Neural crest cell (in vitro differentiated cells): ENCODE measurements around the gene ACP7. TPM values are rescaled to one million over a fixed set of nuclear protein-coding genes. Genes with fewer than 3 reads are reported as not detected.
"Not testable (repeated sequence)": the region's sequence is repeated elsewhere in the genome, so short reads cannot be mapped to it uniquely, and the experiment has no call there.

Experiments
- DNase-seq: peaks from one replicate; pipeline ENCODE4 v3.0.0; 2021; ENCODE audit warnings: low read depth, mixed read lengths, low spot score
- H3K27ac Mint-ChIP-seq: one replicate; pipeline ENCODE4 v1.8.0; 2021; ENCODE audit warnings: mild to moderate bottlenecking, mixed read lengths; ENCODE audit not compliant: unreplicated experiment
- H3K27me3 Mint-ChIP-seq: 2 replicates; pipeline ENCODE4 v1.8.0; 2021; ENCODE audit warnings: low read depth, mild to moderate bottlenecking, mixed read lengths
- H3K36me3 Mint-ChIP-seq: 2 replicates; pipeline ENCODE4 v1.8.0; 2021; ENCODE audit warnings: low read depth, mild to moderate bottlenecking, mixed read lengths
- H3K4me1 Mint-ChIP-seq: 2 replicates; pipeline ENCODE4 v1.8.0; 2021; ENCODE audit warnings: mixed read lengths
- H3K4me3 Mint-ChIP-seq: one replicate; pipeline ENCODE4 v1.8.0; 2021; ENCODE audit warnings: mild to moderate bottlenecking, mixed read lengths
- H3K9me3 Mint-ChIP-seq: 2 replicates; pipeline ENCODE4 v1.8.0; 2021; ENCODE audit warnings: mixed read lengths
- CTCF ChIP-seq: fragments of 200-600 bp; sonication (generic); conservative IDR thresholded peaks from 2 replicates; pipeline ENCODE4 v1.5.0; 2021; ENCODE audit warnings: antibody characterized with exemption, mild to moderate bottlenecking
- total RNA-seq: library from RNA; stranded (reverse); gene quantifications from 2 replicates; pipeline ENCODE4 v1.2.1, GENCODE V29; 2021

The ACP7 gene
- total RNA-seq, 1 donor from 2014 or later = not detected

DNA sequence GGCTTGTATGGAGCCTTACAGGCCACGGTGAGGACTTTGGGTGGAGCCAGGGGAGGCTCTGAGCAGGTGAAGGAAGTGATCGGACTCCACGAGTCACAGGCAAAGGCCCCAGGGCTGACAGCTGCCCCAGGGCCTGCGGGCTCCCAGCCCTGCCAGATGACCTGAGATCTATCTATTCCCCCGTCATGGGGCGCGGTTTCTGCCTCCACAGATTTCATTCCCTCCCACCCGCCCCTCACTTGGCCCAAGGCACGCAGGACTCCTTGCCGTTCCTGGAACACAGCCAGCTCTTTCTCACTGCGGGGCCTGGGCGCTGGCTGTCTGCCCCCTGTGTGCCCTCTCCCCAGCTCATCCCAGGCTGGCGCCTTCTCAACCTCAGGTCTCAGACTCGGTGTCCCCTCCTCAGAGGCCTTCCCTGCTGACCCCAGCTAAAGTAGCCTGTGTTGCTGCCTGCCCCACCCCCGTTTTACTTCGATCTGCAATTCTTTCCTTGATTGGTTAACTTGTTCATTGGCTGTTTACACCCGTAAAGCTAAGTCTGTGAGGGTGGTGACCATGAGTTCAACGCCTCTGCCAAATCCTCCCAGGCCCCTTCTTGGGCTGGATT lies 27.5 kb downstream of the ACP7 start:
- H3K27ac Mint-ChIP-seq = no peak overlapping the region
- H3K4me1 Mint-ChIP-seq = no peaks in the 10 kb centered on the region
- no peaks in the 10 kb centered on the region for H3K36me3 Mint-ChIP-seq
- H3K9me3 Mint-ChIP-seq = no peaks in the 10 kb centered on the region
- DNase-seq = no peak
- no peak for TF ChIP-seq CTCF
- H3K4me3 Mint-ChIP-seq = no peak overlapping the region
- H3K27me3 Mint-ChIP-seq = peaks cover 6% of the 10 kb centered on the region

DNA sequence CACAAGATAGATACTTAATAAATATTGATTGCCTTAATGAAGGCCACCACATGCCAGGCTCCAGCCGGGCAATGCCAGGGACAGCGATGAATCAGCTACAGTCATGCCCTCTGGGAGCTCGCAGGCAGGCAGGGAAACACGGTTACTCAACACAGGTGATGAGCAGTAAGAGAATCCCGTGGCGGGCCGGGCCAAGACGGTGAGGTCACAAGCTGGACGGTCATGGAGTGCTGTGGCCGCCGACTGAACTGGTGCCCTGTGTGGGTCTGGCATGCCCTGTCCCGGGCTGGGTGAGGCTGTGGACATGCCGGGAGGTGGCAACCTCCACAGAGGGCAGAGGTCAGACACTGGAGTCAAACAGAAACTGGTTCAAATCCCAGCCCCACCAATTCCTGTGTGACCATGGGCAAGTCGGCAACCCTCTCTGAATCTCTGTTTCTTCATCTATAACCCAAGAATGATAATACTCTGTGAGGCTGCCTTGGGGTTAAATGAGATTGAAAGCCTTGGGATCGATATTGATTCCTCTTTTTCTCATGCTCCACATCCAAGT lies 28.2 kb downstream of the ACP7 start:
- no peaks in the 10 kb centered on the region for H3K36me3 Mint-ChIP-seq
- DNase-seq = no peak
- no peaks in the 10 kb centered on the region for H3K4me1 Mint-ChIP-seq
- no peak for TF ChIP-seq CTCF
- no peak overlapping the region for H3K27ac Mint-ChIP-seq
- peaks cover 6% of the 10 kb centered on the region for H3K27me3 Mint-ChIP-seq
- no peaks in the 10 kb centered on the region for H3K9me3 Mint-ChIP-seq
- no peak overlapping the region for H3K4me3 Mint-ChIP-seq

DNA sequence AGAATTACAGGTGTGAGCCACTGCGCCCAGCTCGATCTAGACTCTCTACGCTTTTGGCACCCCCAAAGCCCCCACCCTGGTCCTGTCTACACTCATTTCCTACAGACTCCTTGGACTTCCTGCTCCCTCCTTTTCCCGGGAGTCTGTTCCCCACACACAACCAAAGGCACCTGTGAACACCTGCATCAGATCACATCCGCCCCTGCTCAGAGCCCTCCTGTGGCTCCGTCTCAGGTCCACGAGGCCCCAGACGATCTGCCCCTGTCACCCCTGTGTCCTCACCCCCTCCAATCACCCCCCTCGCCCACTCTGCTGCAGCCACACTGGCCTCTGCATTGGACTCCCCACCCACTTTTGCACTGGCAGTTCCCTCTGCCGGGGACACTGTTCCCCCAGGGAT lies 29.0 kb downstream of the ACP7 start:
- Mint-ChIP-seq H3K9me3 (no peaks in the 10 kb centered on the region), H3K4me3 (no peak overlapping the region), H3K4me1 (no peaks in the 10 kb centered on the region), H3K27ac (no peak overlapping the region), H3K27me3 (peaks cover 6% of the 10 kb centered on the region), H3K36me3 (no peaks in the 10 kb centered on the region)
- no peak for DNase-seq
- no peak for TF ChIP-seq CTCF

DNA sequence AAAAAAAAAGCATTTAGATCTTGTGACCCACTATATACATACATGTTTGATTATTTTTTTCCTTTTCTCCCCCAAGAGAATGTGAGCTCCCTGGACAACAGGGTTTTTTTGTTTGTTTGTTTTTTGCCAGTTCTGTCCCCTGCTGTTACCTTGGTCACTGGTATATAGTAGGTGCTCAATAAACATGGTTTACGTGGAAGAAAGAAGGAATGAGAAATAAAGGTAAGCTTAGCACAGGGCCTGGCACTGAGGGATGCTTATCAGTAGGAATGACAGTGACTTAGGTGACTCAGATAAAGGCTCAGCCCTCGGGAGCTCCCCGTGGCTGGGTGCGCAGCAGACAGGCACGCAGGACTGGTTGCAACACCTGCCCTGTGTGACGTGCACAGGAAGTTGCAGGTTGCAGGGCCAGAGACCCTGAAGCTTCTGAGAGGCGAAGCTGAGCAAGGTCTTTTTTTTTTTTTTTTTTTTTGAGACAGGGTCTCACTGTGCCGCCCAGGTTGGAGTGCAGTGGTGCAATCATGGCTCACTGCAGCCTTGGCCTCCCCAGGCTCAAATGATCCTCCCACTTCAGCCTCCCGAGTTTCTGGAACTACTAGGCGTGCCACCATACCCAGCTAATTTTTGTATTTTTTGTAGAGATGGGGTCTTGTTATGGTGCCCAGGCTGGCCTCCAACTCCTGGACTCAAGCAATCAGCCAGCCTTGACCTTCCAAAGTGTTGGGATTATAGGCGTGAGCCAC lies 31.1 kb downstream of the ACP7 start:
- no peaks in the 10 kb centered on the region for H3K36me3 Mint-ChIP-seq
- no peaks in the 10 kb centered on the region for H3K9me3 Mint-ChIP-seq
- no peak overlapping the region for H3K4me3 Mint-ChIP-seq
- H3K27ac Mint-ChIP-seq = no peak overlapping the region
- no peak for DNase-seq
- H3K27me3 Mint-ChIP-seq = peaks cover 8% of the 10 kb centered on the region
- TF ChIP-seq CTCF = no peak
- no peaks in the 10 kb centered on the region for H3K4me1 Mint-ChIP-seq

DNA sequence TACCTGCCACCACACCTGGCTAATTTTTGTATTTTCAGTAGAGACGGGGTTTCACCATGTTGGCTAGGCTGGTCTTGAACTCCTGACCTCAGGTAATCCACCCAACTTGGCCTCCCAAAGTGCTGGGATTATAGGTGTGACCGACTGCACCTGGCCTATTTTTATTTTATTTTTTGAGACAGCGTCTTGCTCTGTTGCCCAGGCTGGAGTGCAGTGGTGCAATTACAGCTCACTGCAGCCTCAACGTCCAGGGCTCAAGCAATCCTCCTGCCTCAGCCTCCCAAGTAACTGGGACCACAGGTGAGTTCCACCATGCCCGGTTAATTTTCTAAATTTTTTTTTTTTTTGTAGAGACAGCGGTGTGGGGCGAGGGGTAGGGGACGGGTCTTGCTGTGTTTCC lies 32.9 kb downstream of the ACP7 start:
- not testable (repeated sequence) for DNase-seq, H3K27ac Mint-ChIP-seq, H3K9me3 Mint-ChIP-seq, H3K4me1 Mint-ChIP-seq, H3K4me3 Mint-ChIP-seq, H3K36me3 Mint-ChIP-seq
- H3K27me3 Mint-ChIP-seq = peaks cover 12% of the 10 kb centered on the region

DNA sequence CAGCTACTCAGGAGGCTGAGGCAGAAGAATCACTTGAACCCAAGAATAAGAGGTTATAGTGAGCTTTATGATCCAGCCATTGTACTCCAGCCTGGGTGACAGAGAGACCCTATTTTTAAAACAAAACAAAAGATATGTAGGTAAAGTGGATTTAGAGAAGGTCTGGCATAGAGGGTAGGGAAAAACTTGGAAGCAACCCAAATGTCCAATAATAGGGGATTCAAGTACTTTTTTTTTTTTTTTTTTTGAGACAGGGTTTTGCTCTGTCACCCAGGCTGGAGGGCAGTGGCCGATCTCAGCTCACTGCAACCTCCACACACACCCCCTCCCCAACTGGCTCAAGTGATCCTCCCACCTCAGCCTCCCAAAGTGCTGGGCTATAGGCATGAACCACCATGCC lies 35.7 kb downstream of the ACP7 start:
- DNase-seq = no peak
- no peaks in the 10 kb centered on the region for H3K36me3 Mint-ChIP-seq
- H3K27ac Mint-ChIP-seq = no peak overlapping the region
- no peak overlapping the region for H3K4me3 Mint-ChIP-seq
- H3K9me3 Mint-ChIP-seq = no peaks in the 10 kb centered on the region
- TF ChIP-seq CTCF = no peak
- H3K4me1 Mint-ChIP-seq = peaks cover 5% of the 10 kb centered on the region
- peaks cover 10% of the 10 kb centered on the region for H3K27me3 Mint-ChIP-seq
